Measurements from ENCODE around the gene COL23A1.

The COL23A1 gene

DNA sequence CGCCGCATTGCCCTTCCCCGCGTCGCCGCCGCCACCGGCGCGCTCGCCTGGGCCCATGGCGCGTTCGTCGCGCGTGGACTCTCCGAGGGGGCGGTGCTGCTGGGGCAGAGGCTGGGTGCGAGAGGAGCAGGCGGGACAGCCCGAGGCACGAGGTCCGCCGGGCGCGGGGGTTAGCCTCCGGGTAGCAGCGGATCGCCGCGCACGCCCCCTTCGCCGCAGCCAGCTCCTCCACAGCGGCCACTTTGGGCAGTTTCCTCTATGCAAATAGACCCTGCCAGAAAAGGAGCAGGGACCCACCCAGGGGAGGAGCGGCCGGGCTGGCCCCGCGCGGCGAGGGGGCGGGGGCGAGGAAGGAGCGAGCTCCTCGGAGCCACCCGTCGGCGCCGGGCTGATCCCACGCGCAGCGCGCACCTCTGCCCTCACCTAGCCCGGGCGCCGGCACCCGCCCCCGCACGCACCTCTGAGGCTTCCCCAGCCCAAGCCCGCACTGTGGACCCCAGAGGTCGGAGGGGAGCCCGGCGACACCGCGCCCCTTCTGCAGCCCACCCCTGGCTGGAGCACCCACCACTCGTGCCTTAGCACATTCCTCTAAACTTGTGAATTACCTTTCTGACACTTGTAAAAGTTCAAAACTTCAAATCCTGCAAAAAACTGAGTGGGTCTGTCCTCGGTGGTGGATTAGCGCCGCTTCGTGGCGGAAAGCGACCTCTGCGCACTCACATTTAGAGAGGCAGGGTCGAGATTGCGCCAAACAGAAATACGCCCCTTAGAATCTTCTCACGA lies at the start of gene COL23A1:
TSS of gene COL23A1 (minus strand) at position 253 of the 783 bp plus-strand sequence.
- DNase-seq (ENCODE audit: low read depth) = peak; percentile 5

DNA sequence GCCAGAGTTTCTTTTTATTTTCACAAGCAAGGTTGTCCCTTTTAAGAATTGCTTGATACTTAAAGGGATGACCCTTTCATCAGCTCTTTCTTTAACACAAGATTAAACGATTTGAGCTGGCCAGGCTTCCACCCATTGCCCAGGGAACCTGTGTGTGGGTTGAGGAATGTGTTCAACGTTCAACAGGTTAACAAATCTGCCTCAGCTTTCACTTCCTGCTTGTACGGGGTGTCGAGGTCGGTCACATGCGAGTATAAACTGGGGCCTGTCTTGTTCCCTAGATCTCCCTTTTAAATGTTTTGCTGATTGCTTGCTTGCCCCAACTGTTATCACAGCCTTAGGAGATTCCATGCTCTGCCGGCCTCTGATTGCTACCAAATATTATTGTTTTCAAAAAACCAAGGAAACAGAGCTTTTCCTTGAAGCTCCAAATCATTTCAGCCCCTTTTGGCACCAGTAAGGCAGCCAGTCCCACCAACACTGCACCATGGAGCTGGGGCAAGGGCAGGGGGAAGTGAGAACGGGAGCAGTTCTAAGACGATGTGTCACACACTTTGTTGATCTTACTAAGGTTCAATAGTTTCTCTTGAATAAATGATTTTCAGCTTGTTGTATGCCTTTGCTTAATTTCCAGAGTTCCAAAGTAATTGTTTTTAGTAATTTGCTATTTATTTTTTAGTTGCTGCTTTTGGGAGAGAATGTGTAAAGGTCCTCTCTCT lies 47.3 kb upstream of the COL23A1 start:
- DNase-seq (ENCODE audit: low read depth) = no peak

GRCh38 chr5:178632285-178632684 lies 42.1 kb upstream of the COL23A1 start:
- no peak for DNase-seq (ENCODE audit: low read depth)

DNA sequence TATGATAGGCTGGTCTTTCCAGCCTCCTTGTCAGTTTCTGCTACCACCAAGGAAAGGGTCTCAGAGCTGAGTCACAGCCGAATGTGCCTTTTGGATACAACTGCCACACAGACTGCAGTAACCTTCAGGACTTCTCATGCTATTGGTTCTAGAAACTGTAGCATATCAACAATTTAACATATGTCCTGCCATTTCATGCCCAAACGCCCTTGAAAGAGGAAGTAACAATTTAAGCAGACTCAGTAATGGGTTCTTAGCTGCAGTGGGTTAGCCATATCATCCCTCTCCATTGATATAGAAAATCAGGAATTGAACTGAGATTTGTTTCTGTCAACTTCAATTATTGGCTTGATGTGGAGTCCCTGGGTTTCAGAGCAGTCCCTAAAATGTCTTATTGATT lies 40.8 kb upstream of the COL23A1 start:
- no peak for DNase-seq (ENCODE audit: low read depth)

DNA sequence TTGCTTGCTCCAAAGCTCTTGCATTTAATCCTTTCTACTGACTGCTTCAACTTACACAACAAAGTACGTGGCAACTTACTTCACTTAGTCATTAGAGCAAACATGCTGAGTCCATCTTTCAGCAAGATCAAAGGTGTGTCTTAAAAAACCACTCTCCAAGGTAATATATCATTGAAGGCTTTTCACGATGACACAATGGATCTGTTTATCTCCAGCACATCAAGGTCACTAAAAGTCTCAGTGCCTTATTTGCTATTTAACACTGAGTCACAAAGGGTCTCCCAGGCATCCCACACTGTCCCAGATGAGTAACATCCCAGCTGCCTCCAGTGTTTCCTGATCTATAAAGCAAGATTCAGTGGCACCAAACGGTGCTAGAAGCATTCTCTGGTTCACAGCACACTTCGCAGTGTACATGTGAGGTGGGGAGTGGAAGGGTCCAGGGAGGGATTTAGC lies 40.3 kb upstream of the COL23A1 start:
- no peak for DNase-seq (ENCODE audit: low read depth)

GRCh38 chr5:178627259-178627598 lies 37.0 kb upstream of the COL23A1 start:
- DNase-seq (ENCODE audit: low read depth) = no peak

DNA sequence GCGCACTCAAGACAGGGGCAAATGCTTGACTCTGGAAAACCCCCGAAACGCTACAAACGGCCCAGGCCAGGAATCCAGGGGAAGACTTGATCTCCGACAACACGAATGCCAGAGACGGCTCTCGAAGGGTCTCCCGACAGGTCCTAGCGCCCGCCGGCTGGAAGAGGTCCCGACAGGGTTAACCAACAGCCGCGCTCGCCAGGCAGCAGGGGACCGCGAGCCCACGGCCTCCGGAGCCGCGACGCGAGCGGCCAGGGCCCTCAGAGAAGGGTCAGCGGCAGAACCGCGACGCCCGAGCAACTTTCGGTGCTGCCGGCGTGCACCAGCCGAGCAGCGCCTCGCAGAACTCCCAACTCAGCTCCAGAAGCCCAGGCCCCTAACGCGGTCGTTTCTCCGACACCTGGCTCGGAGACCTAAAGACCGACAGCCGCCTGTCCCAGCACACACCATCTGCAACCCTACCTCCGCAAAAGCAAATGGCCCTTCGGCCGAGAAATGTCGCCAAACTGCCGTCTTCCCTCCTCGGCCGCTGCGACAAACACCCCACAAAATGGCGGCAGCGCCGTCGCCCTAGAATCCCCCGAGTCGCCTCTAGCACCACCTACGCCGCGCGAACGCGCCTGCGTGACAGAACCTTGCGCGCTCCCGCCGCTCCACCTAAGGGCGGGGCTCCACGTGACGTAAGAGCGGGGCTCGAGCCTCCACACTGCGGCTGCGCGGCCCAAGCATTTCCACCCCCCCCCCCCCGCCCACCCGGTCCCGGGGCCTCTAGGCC lies 36.5 kb upstream of the COL23A1 start, which contains the start of gene CLK4:
TSS of gene CLK4 (minus strand) at position 567 of the 775 bp plus-strand sequence. CDS start 3,634 bp downstream, outside the sequence.
- DNase-seq (ENCODE audit: low read depth) = peak; percentile 94

DNA sequence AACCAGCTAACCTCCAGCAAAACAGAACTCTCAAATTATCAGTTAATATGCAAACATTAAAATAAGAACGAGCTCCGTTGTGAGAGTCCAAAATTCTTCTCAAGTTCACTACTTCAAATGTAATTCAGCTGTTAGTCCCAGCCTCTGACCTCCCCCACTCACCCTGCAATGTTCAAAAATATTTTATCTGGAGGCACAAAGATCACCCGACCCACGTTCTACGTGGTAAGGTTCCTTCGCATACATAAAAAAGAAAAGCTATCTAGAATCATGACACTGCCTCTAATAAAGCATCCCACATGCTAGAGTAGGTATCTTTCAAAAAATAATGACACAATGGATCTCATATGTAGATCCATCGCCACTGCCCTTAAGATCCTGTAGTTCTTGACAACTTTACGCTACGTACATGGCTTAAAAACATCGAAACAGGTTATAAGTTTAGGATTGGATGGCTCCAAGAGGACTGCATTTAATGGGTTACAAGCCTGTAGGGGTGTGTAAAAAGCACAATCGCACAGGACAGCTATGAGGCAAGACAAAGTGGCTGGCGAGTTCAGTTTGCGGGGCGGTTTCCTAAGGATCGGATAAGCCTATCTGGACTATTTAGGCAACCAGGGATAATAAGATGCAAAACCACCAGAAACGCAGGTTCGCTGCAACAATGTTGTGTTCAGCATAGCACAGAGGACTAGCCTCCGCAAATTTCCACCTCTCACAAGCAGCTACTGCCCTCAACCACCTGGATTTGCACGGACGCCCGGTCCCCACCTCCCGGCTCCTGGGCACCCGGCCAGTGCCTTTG lies 35.7 kb upstream of the COL23A1 start:
- no peak for DNase-seq (ENCODE audit: low read depth)

DNA sequence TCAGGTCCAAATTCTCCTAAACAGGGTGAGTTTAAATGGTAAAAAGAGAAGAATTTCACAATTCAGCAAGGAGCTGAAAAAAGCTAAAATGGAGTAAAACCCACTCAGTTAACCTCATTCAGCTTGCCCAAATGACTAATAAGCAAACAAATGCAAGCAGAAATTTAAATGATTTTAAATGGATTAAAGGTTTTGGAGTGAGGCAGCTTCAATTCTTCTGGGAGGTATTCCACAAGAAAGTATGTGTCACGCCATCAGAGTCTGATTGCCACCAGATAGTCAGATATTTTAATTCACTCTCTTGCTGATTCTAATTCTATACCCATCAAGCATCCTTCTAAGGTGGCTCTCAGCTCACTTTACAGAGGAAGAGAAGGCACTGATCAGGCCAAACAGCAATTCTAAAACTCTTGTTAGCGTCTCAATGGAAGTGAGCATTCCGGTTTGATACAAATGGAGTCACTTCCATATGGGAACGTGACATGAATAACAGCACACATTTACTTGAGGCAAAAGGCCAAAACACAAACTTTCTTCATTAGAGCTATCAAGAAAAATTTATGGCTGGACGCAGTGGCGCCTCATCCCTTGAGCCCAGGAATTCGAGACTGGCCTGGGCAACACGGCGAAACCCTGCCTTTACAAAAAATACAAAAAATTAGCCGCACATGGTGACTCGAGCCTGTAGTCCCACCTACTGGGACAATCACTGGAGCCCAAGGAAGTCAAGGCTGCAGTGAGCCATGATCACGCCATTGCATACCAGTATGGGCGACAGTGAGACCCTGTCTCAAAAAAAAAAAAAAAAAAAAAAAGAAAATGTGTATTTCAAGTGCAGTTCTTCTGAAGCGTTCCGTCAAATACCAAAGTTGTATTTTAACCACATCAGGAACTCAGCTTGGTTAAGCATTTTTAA lies 34.7 kb upstream of the COL23A1 start:
- no peak for DNase-seq (ENCODE audit: low read depth)

DNA sequence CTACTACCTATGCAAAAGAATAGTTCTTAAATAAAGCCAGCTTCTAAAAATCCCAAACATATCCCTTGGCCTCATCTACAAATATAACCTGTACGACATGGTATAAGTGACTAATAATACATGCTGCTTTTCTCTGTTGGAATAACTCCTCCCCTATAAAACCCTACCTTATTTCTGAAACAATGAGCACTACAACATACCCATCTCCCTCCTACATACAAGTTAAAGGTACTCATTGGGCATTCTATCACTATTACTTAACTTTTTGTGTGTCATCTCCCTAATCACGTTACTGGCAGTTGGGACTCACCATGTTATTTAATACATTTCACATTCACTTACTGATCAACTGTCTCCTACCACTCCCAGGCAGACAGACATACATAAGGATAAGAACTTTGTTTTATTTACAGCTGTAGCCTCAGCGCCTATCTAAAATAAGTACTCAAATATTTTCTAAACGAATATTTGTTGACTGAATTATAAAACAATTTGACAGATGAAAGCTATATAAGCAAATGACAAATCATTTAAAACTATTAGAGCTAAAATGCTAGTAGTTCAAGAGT lies 32.6 kb upstream of the COL23A1 start:
- DNase-seq (ENCODE audit: low read depth) = no peak

DNA sequence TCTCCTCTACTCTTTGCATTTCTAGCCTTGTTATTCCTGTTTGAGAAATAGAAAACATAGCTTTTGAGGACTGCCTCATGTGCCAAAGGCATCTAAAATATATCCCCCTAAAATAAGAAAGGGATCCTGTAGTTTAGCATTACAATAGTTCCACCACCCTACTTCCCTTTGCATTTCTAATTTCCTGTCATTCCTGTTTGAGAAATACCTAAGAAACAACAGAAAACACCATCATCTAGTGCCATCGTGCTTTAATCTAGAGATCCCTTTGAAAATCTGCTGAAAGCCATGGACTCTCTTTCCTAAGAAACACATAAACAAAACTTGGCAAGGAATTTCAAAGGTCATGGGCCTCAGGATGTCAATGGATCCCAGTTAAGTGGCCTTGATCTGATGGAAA lies 29.2 kb upstream of the COL23A1 start:
- no peak for DNase-seq (ENCODE audit: low read depth)

DNA sequence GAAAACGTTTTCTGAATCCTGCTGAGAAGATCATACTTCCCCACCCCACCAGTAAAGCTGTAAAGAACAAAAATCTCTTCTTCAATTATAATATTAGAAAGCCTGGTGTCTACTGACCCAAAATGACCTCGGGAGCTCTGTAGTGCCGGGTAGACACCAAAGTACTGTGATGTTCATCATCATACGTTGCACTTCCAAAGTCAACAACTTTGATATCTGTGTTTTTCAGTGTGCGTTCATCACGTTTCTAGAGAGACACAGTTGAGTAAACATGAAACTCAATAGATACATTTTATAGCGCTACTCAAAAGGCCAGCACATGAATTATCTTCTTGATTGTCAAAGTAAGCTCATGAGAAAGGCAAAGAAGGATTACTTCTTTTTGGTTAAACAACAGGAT lies 22.1 kb upstream of the COL23A1 start:
- no peak for DNase-seq (ENCODE audit: low read depth)

DNA sequence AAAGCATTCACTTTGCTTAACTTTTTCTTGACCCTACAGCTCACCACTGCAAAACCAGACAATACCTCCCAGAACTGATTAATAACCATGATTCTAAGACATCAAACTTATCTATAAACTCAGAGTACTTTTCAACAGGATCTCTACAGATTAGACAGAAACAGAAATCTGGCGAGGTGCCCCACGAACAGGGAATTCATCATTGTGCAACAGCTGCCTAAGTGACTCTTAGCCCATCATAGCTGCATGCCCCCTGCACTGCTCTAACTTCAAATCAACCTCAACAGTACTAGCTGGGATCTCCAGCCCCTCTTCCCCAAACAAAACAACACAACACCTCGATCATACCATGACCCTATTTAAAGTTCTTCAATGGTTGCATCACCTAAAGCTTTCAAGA lies 16.1 kb upstream of the COL23A1 start:
- DNase-seq (ENCODE audit: low read depth) = no peak

GRCh38 chr5:178605788-178606187 lies 15.6 kb upstream of the COL23A1 start:
- no peak for DNase-seq (ENCODE audit: low read depth)

DNA sequence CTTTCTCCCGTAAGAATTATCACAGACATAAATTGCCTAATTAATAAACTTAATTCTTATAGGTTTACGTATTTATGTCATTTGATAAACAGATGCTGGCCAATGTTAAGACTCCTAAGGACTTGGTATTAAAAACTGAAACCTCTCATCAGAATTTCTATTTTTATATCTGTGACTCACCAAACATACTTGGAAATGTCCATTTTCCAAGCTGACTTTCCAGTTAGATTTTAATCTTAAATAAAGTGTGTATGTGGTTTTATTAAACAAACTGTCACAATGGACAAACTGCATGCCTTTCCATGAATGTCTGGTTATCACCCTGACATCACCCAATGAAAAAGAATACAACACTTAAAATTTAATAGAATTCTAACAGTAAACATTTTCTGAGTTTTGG lies 12.6 kb upstream of the COL23A1 start:
- DNase-seq (ENCODE audit: low read depth) = no peak

GRCh38 chr5:178595750-178596149 lies 5.6 kb upstream of the COL23A1 start:
- DNase-seq (ENCODE audit: low read depth) = no peak

- DNase-seq (ENCODE audit: low read depth) = no peak
Measured at GRCh38 chr5:178595150-178595549, 5.0 kb upstream of the COL23A1 start.

GRCh38 chr5:178590924-178591423 lies 781 bp upstream of the COL23A1 start:
- DNase-seq (ENCODE audit: low read depth) = no peak

DNA sequence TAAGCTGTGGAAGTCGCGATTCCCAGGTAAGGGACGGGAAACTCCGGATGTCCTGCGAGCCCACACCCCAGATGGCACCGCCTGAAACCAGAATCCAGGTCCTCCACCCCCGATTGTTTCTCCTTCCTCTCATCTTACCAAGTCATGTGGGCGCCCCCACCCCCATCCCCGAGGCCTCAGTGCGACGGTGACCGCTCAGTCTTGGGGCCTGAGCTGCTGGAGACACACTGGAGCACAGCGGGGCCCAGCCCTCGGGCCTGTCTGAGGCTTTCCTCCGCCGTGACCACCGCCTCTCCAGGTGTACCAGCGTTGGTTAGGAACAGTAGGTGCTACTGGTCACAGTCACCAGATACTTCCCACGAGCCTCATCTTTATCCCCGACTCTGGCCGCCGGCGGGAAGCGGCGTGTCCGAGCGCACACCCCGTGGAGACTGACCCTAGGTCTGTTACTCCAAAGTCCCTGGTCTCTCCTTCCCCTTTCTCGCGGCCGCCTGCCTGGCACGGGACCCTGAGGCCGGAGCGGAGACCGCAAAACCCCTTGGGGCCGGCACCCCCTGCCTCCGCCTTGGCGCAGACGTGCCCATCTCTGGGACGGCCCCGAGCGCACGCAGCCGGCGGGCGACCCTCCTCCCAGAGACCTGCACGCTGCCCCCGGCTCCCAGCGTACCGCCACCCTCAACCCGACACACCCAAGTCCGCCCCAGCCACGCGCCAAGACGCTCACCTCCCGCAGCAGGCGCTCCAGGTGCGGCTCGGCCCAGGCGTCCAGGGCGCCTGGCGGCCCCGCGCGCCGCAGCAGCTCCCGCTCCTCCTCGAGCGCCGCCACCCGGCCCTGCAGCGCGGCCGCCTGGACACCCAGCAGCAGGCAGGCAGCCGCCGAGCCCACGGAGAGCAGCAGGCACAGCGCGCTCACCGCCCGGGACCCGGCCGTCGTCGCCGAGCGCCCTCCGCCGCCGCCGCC lies 733 bp downstream of the COL23A1 start:
- no peak for DNase-seq (ENCODE audit: low read depth)
